Embryonic facial prominence (tissue), 1 donor: ENCODE measurements around the gene HSPBAP1.
"Not testable (repeated sequence)": the region's sequence is repeated elsewhere in the genome, so short reads cannot be mapped to it uniquely, and the experiment has no call there.

Experiments
- DNase-seq: peaks from one replicate; pipeline ENCODE4 v3.0.0-alpha.2; 2016; ENCODE audit errors: extremely low spot score

The HSPBAP1 gene

DNA sequence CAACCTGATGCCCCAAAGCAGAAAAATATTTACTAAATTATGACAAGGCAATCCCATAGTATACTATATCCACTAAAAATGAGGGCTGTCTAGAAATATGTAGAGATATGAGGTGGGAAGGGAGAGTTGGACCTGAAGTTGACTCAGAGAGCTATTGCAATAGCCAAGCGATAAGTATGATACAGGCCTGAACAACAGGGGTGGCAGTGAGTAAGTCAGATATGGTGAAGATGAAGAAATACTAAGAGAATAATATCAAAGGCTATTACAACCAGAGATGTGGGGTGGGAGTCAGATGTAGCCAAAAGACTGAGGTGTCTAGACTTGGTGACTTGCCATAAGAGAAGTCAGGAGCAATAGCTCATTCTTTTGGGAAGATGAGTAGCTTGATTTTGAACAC is 9.2 kb downstream of the HSPBAP1 start:
- DNase-seq = no peak

DNA sequence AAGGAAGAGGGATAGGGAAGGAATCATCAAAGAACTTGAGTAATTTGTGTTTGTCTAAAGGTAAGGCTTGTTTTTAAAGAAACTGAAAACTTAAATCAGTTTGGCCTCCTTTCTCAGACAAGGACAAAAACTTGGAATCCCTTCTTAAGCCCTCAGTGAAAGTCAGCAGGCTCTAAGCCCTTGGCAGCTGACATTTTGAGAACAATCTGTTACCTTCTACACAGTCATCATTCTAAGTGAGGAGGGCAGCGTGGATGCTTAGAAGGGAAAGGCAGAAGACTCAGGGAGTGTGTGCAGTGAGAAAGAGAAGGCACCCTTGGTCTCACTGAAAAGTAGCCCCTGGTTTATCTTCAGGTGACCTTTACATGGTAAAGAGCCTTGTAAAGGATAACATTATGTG is 10.8 kb downstream of the HSPBAP1 start:
- DNase-seq = no peak

DNA sequence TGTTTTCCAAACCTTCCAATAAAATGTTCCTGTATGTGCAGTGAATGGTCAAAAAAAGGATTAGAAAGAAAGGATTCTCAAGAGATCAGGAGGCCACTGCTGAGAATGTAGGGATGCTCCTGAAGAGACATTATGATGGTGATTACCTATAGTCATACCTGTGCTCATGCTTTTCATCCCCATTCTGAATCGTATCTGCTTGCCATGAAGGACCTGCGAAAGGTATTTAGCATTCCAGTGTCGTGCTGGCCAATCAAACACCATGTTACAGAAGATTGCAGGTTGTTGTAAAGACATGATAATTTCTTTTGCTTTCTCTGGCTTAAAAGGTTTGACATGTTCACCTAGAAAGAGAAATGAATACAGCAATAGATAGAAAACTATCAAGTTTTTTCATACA is 16.1 kb downstream of the HSPBAP1 start:
- DNase-seq = no peak

DNA sequence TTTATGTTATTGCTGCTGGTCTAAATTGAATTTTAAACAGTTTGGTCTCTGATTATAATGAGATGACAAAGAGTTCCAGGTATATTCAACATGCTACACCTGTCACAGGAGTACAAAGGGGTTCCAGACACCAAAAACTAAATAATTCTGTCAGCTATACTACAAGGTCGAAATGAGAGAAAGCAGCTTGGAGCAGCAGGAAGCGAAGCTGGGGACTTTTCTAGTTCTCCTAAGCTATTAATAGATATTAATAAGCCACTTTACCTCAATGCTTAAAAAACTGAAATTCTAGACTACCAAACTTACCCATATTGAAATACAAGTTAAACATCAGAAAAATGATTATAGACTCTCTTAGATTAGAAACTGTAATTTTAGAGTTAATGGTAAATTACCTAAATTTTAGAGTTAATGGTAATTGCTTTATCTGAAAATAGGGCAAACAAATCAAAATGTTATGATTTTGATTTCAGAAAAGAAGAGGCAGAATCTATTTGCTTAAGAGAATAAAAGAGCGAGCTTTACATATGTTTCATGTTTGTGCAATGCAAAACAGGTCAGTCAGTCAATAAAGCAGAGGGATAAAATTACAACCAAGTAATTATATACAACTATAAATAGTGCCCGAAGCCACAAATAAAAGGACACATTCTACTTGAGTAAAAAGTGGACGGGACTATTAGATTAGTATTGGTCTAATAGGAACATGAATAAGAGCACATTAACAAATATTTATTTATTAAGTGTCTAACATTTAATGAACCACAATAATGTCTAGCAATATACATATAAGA is 16.8 kb downstream of the HSPBAP1 start:
- DNase-seq = no peak

DNA sequence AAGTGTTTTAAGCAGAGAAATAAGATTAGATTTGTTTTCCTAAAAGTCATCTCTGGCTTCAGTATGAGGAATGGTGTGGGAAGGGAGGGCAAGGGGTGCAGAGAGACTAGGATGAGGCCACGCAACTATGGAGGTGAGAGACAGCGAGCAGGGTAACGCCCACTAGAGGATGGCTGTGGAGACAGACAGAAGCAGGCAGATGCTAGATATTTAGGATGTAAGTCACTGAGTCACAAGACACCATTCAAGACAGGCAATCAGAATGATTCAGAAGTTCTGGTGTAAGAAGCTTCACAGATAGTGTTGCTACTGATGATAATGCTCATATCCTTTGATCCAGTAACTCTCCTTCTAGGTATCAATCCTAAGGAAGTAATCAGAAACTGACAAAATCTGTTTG is 19.1 kb downstream of the HSPBAP1 start:
- DNase-seq = no peak

DNA sequence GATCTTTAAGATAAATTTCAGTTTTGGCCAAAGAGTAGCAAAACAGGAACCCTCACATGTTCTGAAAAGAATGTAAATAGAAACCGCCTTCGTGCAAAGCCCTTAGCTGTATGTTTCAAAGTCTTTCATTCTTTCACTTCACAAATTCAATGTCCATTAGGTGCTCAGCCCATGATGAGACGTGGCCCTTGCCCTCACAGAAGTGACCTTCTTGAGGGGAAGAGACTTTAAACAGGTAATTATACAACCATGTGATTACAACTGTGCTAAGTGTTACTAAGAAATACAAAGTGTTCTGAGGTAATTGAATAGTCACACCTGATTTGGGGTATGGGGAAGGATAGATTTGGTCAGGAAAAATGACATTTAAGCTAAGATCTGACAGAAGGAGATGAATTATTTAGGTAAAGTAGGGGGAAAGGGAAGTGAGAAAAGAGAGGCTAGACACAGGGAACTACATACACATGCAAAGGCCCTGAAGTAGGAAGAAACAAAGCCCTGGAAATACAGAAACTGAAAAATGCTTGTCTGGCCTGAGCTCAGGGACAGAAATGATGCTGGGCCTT is 19.6 kb downstream of the HSPBAP1 start:
- DNase-seq = no peak

DNA sequence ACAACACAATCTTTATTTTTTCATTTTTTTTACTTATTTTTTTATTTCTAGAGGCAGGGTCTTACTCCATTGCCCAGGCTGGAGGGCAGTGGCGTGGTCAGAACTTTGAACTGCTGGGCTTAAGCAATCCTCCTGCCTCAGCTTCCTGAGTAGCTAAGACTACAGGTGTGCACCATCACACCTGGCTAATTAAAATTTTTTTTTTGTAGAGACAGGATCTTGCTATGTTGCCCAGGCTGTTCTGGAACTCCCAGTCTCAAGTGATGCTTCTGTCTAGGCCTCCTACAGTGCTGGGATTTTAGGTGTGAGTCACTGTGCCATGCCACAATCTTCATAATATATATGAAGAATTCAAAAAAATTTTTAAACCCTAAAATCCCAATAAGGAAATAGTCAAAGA is 20.8 kb downstream of the HSPBAP1 start:
- DNase-seq = no peak

DNA sequence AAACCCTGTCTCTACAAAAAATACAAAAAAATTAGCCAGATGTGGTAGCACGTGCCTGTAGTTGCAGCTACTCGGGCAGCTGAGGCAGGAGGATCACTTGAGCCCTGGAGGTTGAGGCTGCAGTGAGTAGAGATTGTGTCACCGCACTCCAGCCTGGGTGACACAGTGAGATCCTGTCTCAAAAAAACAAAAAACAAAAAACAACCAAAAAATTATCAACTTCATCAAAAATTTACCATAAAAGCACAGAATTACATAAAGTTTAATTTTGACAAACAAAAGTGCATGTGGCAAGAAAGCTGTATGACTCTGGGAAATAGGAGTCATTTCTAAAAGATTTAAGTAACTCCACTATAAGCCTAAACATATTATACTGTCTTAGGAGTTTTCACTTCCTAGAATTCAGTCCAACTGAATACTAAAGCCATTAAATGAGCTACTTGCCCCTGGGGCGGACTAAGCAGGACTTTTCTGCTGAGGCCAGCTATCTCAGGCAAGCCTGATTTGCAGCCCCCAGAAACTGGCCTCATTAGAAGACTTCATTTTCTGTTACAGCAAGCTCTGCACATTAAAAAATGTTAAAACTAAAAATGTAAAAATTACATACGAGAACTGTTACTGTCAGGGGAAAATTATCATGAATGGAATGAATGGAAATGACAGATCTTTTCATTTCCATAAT is 23.0 kb downstream of the HSPBAP1 start:
- no peak for DNase-seq

DNA sequence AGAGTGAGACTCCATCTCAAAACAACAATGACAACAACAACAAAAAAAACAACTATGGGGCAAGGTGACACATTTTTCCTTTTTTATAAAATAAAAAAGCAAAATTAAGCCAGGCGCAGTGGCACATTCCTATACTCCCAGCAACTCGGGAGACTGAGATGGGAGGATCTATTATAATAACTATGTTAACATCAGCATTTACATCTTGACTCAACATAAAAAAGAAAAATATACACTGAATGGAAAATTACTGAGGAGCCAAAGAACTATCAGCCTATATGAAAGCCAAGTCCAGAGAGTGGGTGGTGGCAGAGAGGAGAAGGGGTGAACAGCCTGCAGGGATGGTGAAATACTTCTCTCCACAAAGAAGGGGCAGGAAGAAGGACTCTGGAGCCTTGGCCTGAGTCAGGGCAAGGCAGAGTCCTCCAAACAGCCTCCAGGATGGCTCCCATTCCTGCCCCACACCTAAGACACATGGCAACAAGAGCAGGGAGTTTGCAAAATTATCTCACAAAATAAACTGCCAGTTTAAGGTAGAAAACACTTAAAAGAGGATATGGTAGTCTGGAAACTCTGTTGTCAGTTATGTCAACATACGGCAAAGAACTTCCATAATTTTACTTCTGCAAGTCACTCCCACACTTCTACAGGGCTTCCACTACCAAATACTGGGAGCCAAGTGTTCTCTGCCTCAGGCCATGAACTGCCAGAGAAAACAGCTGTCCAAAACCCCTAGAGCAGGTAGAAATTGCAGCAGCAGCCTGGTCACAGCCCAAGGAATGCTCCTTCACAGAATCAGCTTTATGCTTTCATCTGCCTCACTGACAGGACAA is 25.9 kb downstream of the HSPBAP1 start:
- DNase-seq = no peak

DNA sequence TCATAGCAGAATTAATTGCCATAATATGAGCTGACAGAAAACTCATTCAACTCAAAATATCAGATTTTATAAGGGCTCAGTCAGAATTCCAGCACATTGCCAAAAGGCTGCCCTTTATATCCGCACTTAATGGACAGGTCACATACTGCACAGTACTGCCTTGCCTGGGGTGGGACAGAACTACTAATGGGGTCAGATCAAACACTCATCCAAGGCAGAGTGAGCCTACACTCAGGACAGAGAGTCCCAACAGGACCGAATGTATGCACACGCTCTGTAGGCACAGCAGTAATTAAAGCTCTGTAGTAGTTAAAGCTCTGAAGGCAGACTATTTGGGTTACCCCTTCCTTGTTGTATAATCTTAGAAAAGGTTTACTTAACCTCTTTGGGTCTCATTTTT is 27.2 kb downstream of the HSPBAP1 start:
- DNase-seq = no peak

DNA sequence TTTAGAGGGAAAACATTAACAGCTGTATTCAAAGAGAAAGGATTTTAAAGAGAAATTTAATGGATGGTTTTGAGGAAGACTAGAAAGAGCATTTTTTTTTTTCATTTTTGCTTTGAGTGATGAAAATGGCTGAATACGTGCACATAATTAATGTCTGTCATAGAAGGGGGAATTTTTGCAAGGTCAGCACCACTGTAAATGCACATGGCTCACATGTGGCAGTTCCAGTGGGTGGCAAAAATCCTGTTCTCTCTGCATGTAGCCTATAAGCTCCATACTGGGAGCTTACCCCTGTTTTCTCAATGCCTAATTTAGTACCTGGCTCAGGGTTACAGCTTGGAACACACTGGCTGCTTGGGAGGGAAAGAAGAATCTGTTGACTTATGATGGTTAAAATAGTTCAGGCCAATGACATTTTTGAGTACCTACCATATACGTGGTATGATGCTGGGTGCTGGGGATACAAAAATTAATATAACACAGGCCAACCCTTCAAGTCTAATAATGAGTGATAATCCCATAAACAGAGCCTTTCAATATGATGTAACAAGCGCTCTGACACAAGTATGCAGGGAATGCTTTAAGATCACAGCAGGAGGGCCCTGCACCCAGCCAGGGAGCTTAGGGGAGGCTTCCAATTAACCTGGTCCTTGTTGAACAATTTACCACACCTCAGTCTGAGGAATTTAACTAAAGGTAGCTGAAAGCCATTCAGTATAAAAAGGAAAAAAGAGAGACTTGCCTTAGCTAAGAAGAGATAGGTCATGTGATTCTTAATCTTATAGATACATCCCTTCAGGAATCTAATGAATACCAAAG is 33.0 kb downstream of the HSPBAP1 start:
- no peak for DNase-seq

DNA sequence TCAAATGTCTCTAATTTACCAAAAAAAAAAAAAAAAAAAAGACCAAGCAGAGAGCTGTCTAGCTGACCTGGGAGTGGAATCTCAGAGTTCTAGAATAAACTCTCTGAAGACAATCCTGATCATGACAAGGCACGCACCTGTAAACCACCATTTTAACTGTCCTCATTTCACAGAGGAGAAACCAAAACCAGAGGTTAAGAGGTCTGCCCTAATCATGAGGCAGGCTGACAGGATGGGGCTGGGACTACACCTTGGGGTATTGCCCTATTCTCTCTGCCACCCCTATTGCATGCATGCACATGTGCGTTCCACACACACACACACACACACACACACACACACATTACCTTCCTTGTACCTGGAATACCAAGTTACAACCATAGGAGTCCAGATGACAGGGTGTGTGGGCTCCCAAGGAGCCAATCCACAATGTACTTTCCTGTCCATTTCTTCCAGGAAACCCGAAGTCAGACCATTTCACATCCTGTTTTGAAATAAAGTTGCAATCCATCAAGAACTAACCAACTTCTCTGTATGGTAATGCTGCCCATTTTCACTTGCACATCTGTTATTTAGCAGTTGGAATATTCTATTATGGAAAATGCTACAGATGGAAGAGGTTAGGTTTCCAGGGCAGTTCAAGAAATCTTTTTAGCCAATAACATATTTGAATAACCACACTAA is 34.6 kb downstream of the HSPBAP1 start:
- no peak for DNase-seq

DNA sequence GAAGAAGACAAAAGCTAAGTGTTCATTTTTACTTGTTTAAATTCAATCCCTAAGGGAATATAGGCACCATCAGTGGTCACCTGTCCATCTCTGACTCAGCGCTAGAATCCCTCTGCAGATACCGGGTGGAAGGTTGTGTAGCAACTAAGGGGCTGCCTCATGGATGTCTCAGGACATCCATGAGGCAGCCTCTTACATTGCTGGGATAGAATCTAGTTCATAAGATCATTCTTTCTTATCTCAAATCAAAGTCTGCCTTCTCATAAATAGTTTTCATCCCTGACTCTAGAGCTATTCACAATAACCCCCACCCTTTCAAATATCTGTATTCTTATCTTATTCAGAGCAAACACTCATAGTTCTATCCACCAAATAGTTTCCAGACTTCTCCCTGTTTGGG is 38.1 kb downstream of the HSPBAP1 start:
- no peak for DNase-seq

DNA sequence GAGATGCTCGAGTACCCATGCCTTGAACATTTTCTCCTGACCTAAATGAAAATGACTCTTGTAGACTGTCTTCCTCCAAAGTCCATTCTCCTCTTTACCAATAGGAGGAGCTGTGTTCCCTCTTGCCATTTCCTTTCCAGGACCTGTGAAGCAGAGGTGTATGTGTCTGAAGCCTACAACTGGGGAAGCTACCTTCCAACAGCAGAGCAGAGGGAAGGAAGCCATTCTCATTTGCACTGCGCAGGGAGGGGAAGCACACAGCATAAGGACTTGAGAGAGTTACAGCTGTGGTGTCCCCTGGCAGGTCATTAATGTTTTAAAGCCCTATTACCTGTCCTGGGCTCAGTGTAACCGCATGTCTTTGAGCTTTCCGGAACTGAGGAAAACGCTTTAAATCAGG is 38.7 kb downstream of the HSPBAP1 start:
- no peak for DNase-seq

DNA sequence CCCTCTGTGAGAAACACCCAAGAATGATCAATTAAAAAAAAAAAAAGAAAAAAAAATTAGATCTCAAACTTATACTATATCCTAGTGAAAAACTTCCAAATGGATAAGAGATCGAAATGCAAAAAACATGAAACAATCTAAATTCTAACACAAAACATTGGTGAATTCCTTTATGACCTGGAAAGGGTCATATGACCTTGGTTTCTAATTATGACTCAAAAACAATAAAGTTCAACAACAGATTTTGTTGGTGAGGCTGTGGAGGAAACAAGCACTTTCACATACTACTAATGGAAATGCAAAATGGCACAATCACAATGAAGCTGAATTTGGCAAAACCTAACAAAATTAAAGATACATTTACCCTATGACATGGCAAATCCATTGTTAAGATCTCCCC is 45.3 kb downstream of the HSPBAP1 start:
- DNase-seq = no peak

DNA sequence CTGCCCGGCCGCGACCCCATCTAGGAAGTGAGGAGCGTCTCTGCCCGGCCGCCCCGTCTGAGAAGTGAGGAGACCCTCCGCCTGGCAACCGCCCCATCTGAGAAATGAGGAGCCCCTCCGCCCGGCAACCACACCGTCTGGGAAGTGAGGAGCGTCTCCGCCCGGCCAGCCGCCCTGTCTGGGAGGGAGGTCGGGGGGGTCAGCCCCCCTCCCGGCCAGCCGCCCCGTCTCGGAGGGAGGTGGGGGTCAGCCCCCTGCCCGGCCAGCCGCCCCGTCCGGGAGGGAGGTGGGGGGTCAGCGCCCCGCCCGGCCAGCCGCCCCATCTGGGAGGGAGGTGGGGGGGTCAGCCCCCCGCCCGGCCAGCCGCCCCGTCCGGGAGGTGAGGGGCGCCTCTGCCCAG is 46.3 kb downstream of the HSPBAP1 start:
- not testable (repeated sequence) for DNase-seq

DNA sequence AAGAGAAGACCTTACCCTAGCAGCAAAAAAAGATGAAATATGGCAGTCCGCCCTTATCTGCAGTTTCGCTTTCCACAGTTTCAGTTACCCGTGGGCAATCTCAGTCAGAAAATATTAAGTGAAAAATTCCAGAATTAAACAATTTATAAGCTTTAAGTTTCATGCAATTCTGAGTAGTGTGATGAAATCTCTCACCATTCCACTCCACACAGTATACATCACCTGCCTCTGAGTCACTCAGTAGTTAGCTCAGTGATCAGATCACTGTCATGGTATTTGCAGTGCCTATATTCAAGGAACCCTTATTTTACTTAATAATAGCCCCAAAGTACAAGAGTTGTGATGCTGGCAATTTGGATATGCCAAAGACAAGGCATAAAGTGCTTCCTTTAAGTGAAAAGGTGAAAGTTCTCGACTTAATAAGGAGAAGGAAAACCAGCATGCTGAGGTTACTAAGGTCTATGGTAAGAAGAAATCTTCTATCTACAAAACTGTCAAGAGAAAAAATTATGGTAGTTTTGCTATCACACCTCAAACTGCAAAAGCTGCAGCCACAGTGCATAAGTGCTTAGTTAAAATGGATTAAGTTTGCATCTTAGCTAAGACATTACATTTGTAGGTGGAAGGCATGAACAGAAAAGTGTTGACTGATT is 48.1 kb downstream of the HSPBAP1 start:
- no peak for DNase-seq

DNA sequence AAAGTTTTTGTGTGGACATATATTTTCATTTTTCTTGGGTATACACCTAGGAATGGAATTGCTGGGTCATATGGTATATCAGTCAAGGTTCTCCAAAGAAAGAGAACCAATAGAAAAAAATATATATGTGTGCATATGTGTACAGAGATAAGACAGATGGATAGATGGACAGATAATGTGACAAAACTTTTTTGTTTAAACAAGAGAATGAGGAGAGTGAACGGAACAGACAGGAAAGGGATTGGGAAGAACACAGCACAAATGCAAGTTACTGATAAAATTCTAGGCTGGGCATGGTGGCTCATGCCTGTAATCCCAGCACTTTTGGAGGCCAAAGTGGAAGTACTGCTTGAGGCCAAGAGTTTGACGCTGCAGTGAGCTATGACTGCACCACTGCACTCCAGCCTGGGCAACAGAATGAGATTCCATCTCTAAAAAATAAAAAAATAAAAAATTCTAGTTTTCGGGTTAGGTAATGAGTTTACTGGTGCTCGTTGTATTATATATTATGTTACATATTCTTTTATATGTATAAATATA is 50.0 kb downstream of the HSPBAP1 start:
- no peak for DNase-seq

DNA sequence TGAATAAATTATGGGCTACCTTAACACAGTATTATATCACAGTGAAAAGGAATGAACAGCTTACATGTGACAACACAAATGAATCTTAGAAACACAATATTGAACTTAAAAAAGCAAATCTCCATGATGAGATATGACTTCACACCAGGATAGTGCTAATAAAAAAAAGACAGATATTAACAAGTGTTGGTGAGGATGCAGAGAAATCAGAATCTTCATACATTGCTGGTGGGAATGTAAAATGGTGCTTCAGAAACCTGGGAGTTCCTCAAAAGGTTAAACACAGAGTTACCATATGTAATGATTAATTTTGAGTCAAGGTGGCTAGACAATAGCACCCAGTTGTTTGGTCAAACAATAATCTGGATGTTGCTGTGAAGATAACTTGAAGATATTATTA is 51.4 kb downstream of the HSPBAP1 start:
- no peak for DNase-seq

DNA sequence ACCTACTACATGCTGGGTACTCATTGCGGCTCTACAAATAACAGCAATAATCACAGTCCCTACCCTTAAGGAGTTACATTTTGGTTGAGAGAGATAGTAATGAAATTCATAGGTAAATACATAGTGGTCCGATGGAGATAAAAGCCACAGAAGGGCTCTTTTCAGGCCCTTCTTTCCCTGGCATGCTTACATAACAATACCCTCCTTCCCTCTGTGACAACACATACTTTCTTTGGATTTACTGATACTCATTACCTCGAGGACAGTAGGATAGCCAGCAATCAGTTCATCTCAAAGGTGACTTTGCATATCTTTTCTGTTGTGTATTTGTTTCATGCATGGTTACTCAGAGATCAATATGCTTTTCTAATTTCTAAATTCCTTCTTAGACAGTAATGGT is 54.5 kb downstream of the HSPBAP1 start:
- no peak for DNase-seq
